Prostate gland (tissue), 2 donors: ENCODE data around the gene GAREM2. TPM values are rescaled to one million over a fixed set of nuclear protein-coding genes. Genes with fewer than 3 reads are reported as not detected.
A peak's percentile ranks its signal among the peaks of the same experiment; 100 is the strongest.

Experiments
- DNase-seq: peaks from one replicate; pipeline ENCODE4 v3.0.0-alpha.2; 2019; ENCODE audit warnings: low spot score
- H3K27ac ChIP-seq, 2 donors: fragments of 200-600 bp; sonication (generic); 2 replicates each; pipeline ENCODE4 v1.5.1; 2017 to 2019
- H3K27me3 ChIP-seq: fragments of 200-600 bp; sonication (generic); replicated peaks from 2 replicates; pipeline ENCODE4 v1.5.1; 2019; ENCODE audit not compliant: insufficient read depth
- H3K36me3 ChIP-seq, 2 donors: fragments of 200-600 bp; sonication (generic); 1 replicate in 1 of 2; 2 replicates in 1 of 2; pipeline versions ENCODE4 v1.5.1 to v1.8.1; 2017 to 2019
- H3K4me1 ChIP-seq: fragments of 200-600 bp; sonication (generic); replicated peaks from 2 replicates; pipeline ENCODE4 v1.5.1; 2019
- H3K4me3 ChIP-seq, 2 donors: fragments of 200-600 bp; sonication (generic); 2 replicates each; pipeline ENCODE4 v1.5.1; 2017 to 2019
- H3K9me3 ChIP-seq: fragments of 200-600 bp; sonication (generic); 2 replicates; pipeline ENCODE4 v1.5.1; 2017
- CTCF ChIP-seq, 4 experiments: fragments of 200-600 bp in 2 of 4; fragments of 450-650 bp in 2 of 4; sonication (generic) in 2 of 4; IDR thresholded peaks; 1 replicate in 3 of 4; 2 replicates in 1 of 4; pipeline ENCODE4 v1.5.1; 2016 to 2019; ENCODE audit warnings: antibody characterized with exemption in 4 of 4, mild to moderate bottlenecking in 2 of 4, moderate library complexity in 2 of 4
- POLR2A ChIP-seq: fragments of 450-650 bp; IDR thresholded peaks from one replicate; pipeline ENCODE4 v1.6.1; 2016; ENCODE audit warnings: antibody characterized with exemption, mild to moderate bottlenecking
- POLR2AphosphoS5 ChIP-seq: sonication (generic); formaldehyde crosslinking; IDR thresholded peaks from one replicate; pipeline ENCODE4 v1.6.1; 2017; ENCODE audit warnings: antibody characterized with exemption
- WGBS: methylation state at CpG from one replicate; pipeline ENCODE4 v1.1.5; 2018; 5-methylcytosine and 5-hydroxymethylcytosine counted together
- intact Hi-C: fragments of 100-400 bp; cut with DNase I; formaldehyde crosslinking; loops from one replicate; pipeline ENCODE4 v1.14.2; 2022
- total RNA-seq, 2 donors: library from RNA; depleted of rRNA; stranded (reverse); fragments of >200 nt; gene quantifications; one replicate each; pipeline ENCODE4 v1.1.0, GENCODE V29; 2016

Gene GAREM2
- total RNA-seq, 2 donors from 2014 or later = 3.5 TPM

DNA sequence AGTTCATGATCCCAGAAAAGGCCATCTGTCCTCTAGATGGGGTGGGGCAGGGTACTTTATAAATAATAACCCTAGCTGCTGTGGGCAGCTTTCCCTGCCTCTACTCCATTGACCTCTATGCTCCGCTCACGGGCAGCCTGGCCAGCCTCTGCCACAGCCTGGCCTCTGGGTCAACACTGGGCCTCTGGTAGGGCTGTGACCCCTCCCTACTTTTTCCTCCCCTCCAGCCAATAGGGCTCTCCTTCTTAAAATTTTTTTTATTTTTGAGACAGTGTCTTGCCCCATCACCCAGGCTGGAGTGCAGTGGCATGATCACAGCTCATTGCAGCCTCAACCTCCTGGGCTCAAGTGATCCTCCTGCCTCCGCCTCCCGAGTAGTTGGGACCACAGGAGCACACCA is 4.1 kb upstream of the GAREM2 start:
- no peak for DNase-seq
- 96% methylated on average over 4 of the region's 4 CpGs for WGBS
- H3K27me3 ChIP-seq = no peaks in the 10 kb centered on the region
- no peak for TF ChIP-seq POLR2AphosphoS5
- TF ChIP-seq POLR2A = no peak
- no peak for TF ChIP-seq CTCF (IDR thresholded peaks at IDR 0.05)
- H3K27ac ChIP-seq = no peak overlapping the region
- intact Hi-C loops = no loop called here
- no peak overlapping the region for H3K4me3 ChIP-seq
- no peaks in the 10 kb centered on the region for H3K9me3 ChIP-seq
- peaks cover 2% of the 10 kb centered on the region for H3K4me1 ChIP-seq
- no peaks in the 10 kb centered on the region for H3K36me3 ChIP-seq

DNA sequence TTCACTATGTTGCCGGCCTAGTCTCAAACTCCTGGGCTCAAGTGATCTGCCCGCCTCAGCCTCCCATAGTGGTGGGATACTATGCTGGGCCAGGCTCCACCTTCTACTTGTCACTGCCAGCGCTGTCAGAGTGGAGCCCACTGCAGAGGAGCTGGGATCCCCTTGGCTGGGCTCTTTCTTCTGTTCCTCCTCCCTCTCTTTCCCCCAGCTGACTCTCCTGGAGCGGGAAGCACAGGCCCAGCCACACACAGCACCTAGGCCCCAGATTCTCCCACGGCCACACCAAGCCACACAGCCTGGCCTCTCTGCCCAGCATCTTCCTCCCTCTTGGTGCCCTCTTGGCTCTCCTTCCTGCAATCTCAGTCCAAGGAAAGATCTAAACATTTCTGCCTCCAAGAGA is 3.7 kb upstream of the GAREM2 start:
- no peak overlapping the region for H3K4me3 ChIP-seq
- H3K9me3 ChIP-seq = no peaks in the 10 kb centered on the region
- no peaks in the 10 kb centered on the region for H3K36me3 ChIP-seq
- 89% methylated on average over 5 of the region's 5 CpGs for WGBS
- no peaks in the 10 kb centered on the region for H3K27me3 ChIP-seq
- DNase-seq = no peak
- intact Hi-C loops = no loop called here
- peaks cover 4% of the 10 kb centered on the region for H3K4me1 ChIP-seq
- TF ChIP-seq CTCF (IDR thresholded peaks at IDR 0.05) = no peak
- TF ChIP-seq POLR2A = no peak
- TF ChIP-seq POLR2AphosphoS5 = no peak
- no peak overlapping the region for H3K27ac ChIP-seq

DNA sequence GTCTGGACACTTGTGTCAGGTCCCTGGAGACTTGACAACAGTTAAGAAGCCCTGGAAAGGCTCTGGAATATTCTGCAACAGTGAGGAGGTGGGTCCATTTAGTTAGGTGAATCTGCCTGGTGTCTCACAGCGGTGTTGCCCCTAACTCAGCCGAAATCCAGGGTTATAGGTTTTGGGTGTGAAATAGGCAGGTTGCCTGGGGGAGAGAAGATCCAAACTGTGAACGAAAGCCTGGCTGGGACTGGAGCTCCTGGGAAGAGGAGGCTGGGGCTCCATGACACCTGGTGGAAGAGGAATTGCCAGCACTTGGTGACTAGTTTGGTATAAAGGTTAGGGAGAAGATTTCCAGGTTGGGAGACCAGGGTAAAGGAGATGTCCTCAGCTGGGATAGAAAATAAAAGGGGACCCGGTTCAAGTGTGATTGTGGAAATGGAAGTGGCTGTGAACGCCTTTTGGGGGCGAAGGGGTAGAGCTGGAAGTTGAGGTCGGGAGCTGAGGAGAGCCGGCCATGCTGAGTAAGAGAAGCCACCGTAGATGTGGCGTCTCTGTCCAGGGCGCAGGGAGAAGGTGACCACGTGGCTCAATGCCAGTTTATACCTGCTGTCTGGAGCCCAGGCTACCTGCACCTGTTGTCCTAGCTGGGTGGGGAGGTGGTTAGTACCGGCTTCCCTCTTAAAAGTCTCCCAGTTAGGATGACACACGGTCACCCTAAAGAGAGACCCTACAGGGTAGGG is 3.0 kb upstream of the GAREM2 start:
- no peak for DNase-seq
- Histone ChIP-seq H3K36me3 (no peaks in the 10 kb centered on the region), H3K27ac (no peak overlapping the region), H3K9me3 (no peaks in the 10 kb centered on the region), H3K4me1 (peaks cover 4% of the 10 kb centered on the region), H3K27me3 (no peaks in the 10 kb centered on the region), H3K4me3 (no peak overlapping the region)
- intact Hi-C loops = no loop called here
- 79% methylated on average over 14 of the region's 14 CpGs for WGBS
- TF ChIP-seq POLR2AphosphoS5 (no peak), CTCF (IDR thresholded peaks at IDR 0.05) (no peak), POLR2A (no peak)

GRCh38 chr2:26170795-26171194 is 2.1 kb upstream of the GAREM2 start:
- H3K4me3 ChIP-seq = no peak overlapping the region
- H3K36me3 ChIP-seq = no peaks in the 10 kb centered on the region
- no peaks in the 10 kb centered on the region for H3K9me3 ChIP-seq
- TF ChIP-seq POLR2AphosphoS5 = no peak
- peaks cover 4% of the 10 kb centered on the region for H3K4me1 ChIP-seq
- no peaks in the 10 kb centered on the region for H3K27me3 ChIP-seq
- 86% methylated on average over 9 of the region's 9 CpGs for WGBS
- no peak overlapping the region for H3K27ac ChIP-seq
- DNase-seq = no peak
- intact Hi-C loops = no loop called here

- TF ChIP-seq CTCF (IDR thresholded peaks at IDR 0.05) (no peak), POLR2AphosphoS5 (no peak), POLR2A (no peak)
- H3K27me3 ChIP-seq = no peaks in the 10 kb centered on the region
- no peaks in the 10 kb centered on the region for H3K9me3 ChIP-seq
- no peaks in the 10 kb centered on the region for H3K36me3 ChIP-seq
- WGBS = 47% methylated on average over 24 of the region's 56 CpGs
- H3K27ac ChIP-seq = no peak overlapping the region
- intact Hi-C loops = no loop called here
- no peak for DNase-seq
- H3K4me3 ChIP-seq = peak overlapping the region; percentile 33 to 41
- peaks cover 4% of the 10 kb centered on the region for H3K4me1 ChIP-seq
Observed at GRCh38 chr2:26172189-26172870, 558 bp upstream of the GAREM2 start.
